SK-N-SH (cell line): Measurements from ENCODE around the gene BRMS1. TPM values are rescaled to one million over a fixed set of nuclear protein-coding genes. Genes with fewer than 3 reads are reported as not detected.

Experiments
- CTCF ChIA-PET: fragments of 300-600, 350-600 bp; formaldehyde crosslinking; extraction: SDS; loops from one replicate; lab custom pipeline; 2021; lab: Yijun Ruan, JAX
- POLR2A ChIA-PET: fragments of 350-600 bp; sonication (Branson Sonifier 250); formaldehyde crosslinking; extraction: SDS; loops from one replicate; lab custom pipeline; 2020; ENCODE audit warnings: antibody characterized with exemption, inconsistent platforms; lab: Yijun Ruan, JAX
- DNase-seq: peaks from one replicate; pipeline ENCODE4 v3.0.0; 2012
- H2AFZ ChIP-seq: fragments of 200-600 bp; sonication (generic); 2 replicates; pipeline ENCODE4 v1.8.1; 2016; ENCODE audit warnings: antibody characterized with exemption, mild to moderate bottlenecking, low read depth
- H3F3A ChIP-seq: fragments of 200-600 bp; sonication (generic); replicated peaks from 2 replicates; pipeline ENCODE3; 2016; ENCODE audit warnings: antibody characterized with exemption, mild to moderate bottlenecking; ENCODE audit not compliant: insufficient read depth
- H3K27ac ChIP-seq, 2 experiments: fragments of 200-500 bp in 1 of 2; fragments of 200-600 bp in 1 of 2; sonication (Bioruptor generic) in 1 of 2; sonication (generic), shearing (Covaris generic) in 1 of 2; 2 replicates each; pipeline versions ENCODE4 v1.5.1 to v1.6.1; 2014 to 2016; ENCODE audit warnings: low read depth in 2 of 2, inconsistent platforms in 1 of 2, low read length in 1 of 2, mild to moderate bottlenecking in 1 of 2, mixed read lengths in 1 of 2
- H3K27me3 ChIP-seq: fragments of 200-600 bp; sonication (generic), shearing (Covaris generic); 2 replicates; pipeline ENCODE4 v1.6.1; 2016; ENCODE audit warnings: mixed run types; ENCODE audit not compliant: insufficient read depth
- H3K36me3 ChIP-seq, 2 experiments: fragments of 200-500 bp in 1 of 2; fragments of 200-600 bp in 1 of 2; sonication (Bioruptor generic) in 1 of 2; sonication (generic) in 1 of 2; replicated peaks in 1 of 2; 2 replicates each; pipeline versions ENCODE3 to v1.5.1; 2014 to 2016; ENCODE audit warnings: low read length in 1 of 2, mild to moderate bottlenecking in 1 of 2; ENCODE audit not compliant: insufficient read depth in 2 of 2, control insufficient read depth in 1 of 2
- H3K4me1 ChIP-seq, 2 experiments: fragments of 200-500 bp in 1 of 2; fragments of 200-600 bp in 1 of 2; sonication (Bioruptor generic) in 1 of 2; sonication (generic), shearing (Covaris generic) in 1 of 2; 2 replicates each; pipeline versions ENCODE4 v1.5.1 to v1.6.1; 2014 to 2016; ENCODE audit warnings: low read depth in 1 of 2, low read length in 1 of 2, mixed run types in 1 of 2; ENCODE audit not compliant: insufficient read depth in 2 of 2, control insufficient read depth in 1 of 2
- H3K4me2 ChIP-seq: fragments of 200-600 bp; sonication (generic), shearing (Covaris generic); 2 replicates; pipeline ENCODE4 v1.6.1; 2017; ENCODE audit warnings: mixed run types
- H3K4me3 ChIP-seq, 2 experiments: fragments of 200-500 bp in 1 of 2; fragments of 200-600 bp in 1 of 2; sonication (Bioruptor generic) in 1 of 2; sonication (generic), shearing (Covaris generic) in 1 of 2; 2 replicates each; pipeline versions ENCODE4 v1.5.1 to v1.8.1; 2014 to 2016; ENCODE audit warnings: low read depth in 2 of 2, inconsistent platforms in 1 of 2, low read length in 1 of 2, mild to moderate bottlenecking in 1 of 2, mixed read lengths in 1 of 2, moderate library complexity in 1 of 2
- H3K79me2 ChIP-seq: fragments of 200-600 bp; sonication (generic); 2 replicates; pipeline ENCODE4 v1.8.1; 2017; ENCODE audit warnings: mild to moderate bottlenecking; ENCODE audit not compliant: insufficient read depth
- H3K9ac ChIP-seq: fragments of 200-600 bp; sonication (generic); 2 replicates; pipeline ENCODE4 v1.6.1; 2017; ENCODE audit warnings: mixed run types
- H3K9me2 ChIP-seq: fragments of 200-600 bp; sonication (generic); 2 replicates; pipeline ENCODE4 v1.6.1; 2017; ENCODE audit warnings: mixed run types
- H3K9me3 ChIP-seq: fragments of 200-600 bp; sonication (generic); 2 replicates; pipeline ENCODE4 v1.6.1; 2017; ENCODE audit warnings: mixed run types, mild to moderate bottlenecking, moderate library complexity
- H4K20me1 ChIP-seq: fragments of 200-600 bp; sonication (generic); 2 replicates; pipeline ENCODE4 v1.6.1; 2017; ENCODE audit warnings: mild to moderate bottlenecking, mixed run types; ENCODE audit not compliant: insufficient read depth
- EZH2phosphoT487 ChIP-seq: fragments of 200-600 bp; sonication (generic); IDR thresholded peaks from 2 replicates; pipeline ENCODE4 v1.6.1; 2017; ENCODE audit warnings: low read depth, mixed run types, mild to moderate bottlenecking, antibody characterized with exemption, moderate library complexity, borderline replicate concordance
- GATA2 ChIP-seq: sonication (generic); formaldehyde crosslinking; IDR thresholded peaks from 2 replicates; pipeline ENCODE4 v1.5.0; 2020; ENCODE audit warnings: mild to moderate bottlenecking, missing genetic modification reagents
- MAX ChIP-seq: IDR thresholded peaks from 2 replicates; pipeline ENCODE4 v1.4.0; 2012; ENCODE audit warnings: low read depth
- MXI1 ChIP-seq: IDR thresholded peaks from 2 replicates; pipeline ENCODE4 v1.6.1; 2012; ENCODE audit warnings: mild to moderate bottlenecking, low read depth, low read length, improper control_type of control experiment
- POLR2AphosphoS5 ChIP-seq: IDR thresholded peaks from 2 replicates; pipeline ENCODE4 v1.6.1; 2012; ENCODE audit warnings: low read depth, low read length
- RAD21 ChIP-seq: IDR thresholded peaks from 2 replicates; pipeline ENCODE4 v1.6.1; 2012; ENCODE audit warnings: mild to moderate bottlenecking, low read length
- RCOR1 ChIP-seq: fragments of 150-350 bp; IDR thresholded peaks from 2 replicates; pipeline ENCODE4 v1.6.1; 2017; ENCODE audit warnings: antibody characterized with exemption, low read length
- REST ChIP-seq: IDR thresholded peaks from 2 replicates; pipeline ENCODE4 v1.6.1; 2012; ENCODE audit warnings: mild to moderate bottlenecking, low read depth, low read length, moderate library complexity
- RFX5 ChIP-seq: IDR thresholded peaks from 2 replicates; pipeline ENCODE4 v1.6.1; 2012; ENCODE audit warnings: mild to moderate bottlenecking, improper control_type of control experiment, low read length
- RXRA ChIP-seq: IDR thresholded peaks from 2 replicates; pipeline ENCODE4 v1.4.0; 2012; ENCODE audit warnings: low read depth, mild to moderate bottlenecking, borderline replicate concordance
- SIN3A ChIP-seq: IDR thresholded peaks from 2 replicates; pipeline ENCODE4 v1.6.1; 2012; ENCODE audit warnings: low read depth, mild to moderate bottlenecking, low read length, moderate library complexity, borderline replicate concordance
- USF1 ChIP-seq: IDR thresholded peaks from 2 replicates; pipeline ENCODE4 v1.4.0; 2012; ENCODE audit warnings: low read depth, borderline replicate concordance
- USF2 ChIP-seq: fragments of 150-350 bp; IDR thresholded peaks from 2 replicates; pipeline ENCODE4 v1.6.1; 2017; ENCODE audit warnings: antibody characterized with exemption, low read length, low read depth, borderline replicate concordance
- ZBTB33 ChIP-seq: IDR thresholded peaks from 2 replicates; pipeline ENCODE4 v1.4.0; 2012; ENCODE audit warnings: low read depth, borderline replicate concordance
- WGBS: methylation state at CpG from one replicate; pipeline ENCODE4 v1.1.6; 2017; ENCODE audit warnings: low lambda C conversion rate; 5-methylcytosine and 5-hydroxymethylcytosine counted together
- polyA plus RNA-seq, 3 experiments: library from polyadenylated mRNA; depleted of rRNA; stranded (reverse); fragments of >200 nt; gene quantifications; 2 replicates each; pipeline ENCODE4 v1.2.3, GENCODE V29; 2012

BRMS1 gene
- polyA plus RNA-seq, 1 of the 3 experiments (the other 2 are of a cell fraction): 70.0 TPM

GRCh38 chr11:66332371-66333219, 12.3 kb downstream of the BRMS1 start:
- no peak overlapping the region for H3K4me3 ChIP-seq
- no peaks in the 10 kb centered on the region for H3K9me2 ChIP-seq
- peaks cover 17% of the 10 kb centered on the region for H3K79me2 ChIP-seq
- H3K4me1 ChIP-seq: peaks cover 30 to 41% of the 10 kb centered on the region in 2 experiments
- no peak overlapping the region for H2AFZ ChIP-seq
- peaks cover 8 to 25% of the 10 kb centered on the region in 2 experiments for H3K36me3 ChIP-seq
- no peak overlapping the region for H3K9ac ChIP-seq
- POLR2A ChIA-PET: no interaction called here
- CTCF ChIA-PET: interaction anchor here (0.9 to 8.8 kb wide), 6 partner anchors 12 to 110 kb away, joined by 3 to 280 read pairs (median 4); partner anchors contain the start of genes B4GAT1, BRMS1 and CD248
- no peaks in the 10 kb centered on the region; the same call in 1 of the 2 replicates for H4K20me1 ChIP-seq
- H3K27me3 ChIP-seq: no peaks in the 10 kb centered on the region
- peak; percentile 12 for DNase-seq
- TF ChIP-seq RCOR1: no peak
- TF ChIP-seq MXI1: no peak
- H3K27ac ChIP-seq: no peak overlapping the region
- no peak overlapping the region for H3K4me2 ChIP-seq
- H3F3A ChIP-seq: peaks cover 18% of the 10 kb centered on the region
- 85% methylated on average over 18 of the region's 18 CpGs for WGBS
- H3K9me3 ChIP-seq: no peaks in the 10 kb centered on the region

GRCh38 chr11:66331542-66332370, 13.1 kb downstream of the BRMS1 start:
- Histone ChIP-seq H3K27ac (no peak overlapping the region), H3K9me2 (no peaks in the 10 kb centered on the region), H3K79me2 (peaks cover 17% of the 10 kb centered on the region), H3K4me1 (peaks cover 30 to 41% of the 10 kb centered on the region in 2 experiments), H3K9me3 (no peaks in the 10 kb centered on the region), H3K27me3 (no peaks in the 10 kb centered on the region), H3K9ac (no peak overlapping the region), H2AFZ (no peak overlapping the region), H3K36me3 (peaks cover 8 to 25% of the 10 kb centered on the region in 2 experiments), H3F3A (peaks cover 9% of the 10 kb centered on the region), H3K4me2 (no peak overlapping the region), H4K20me1 (no peaks in the 10 kb centered on the region; the same call in 1 of the 2 replicates), H3K4me3 (no peak overlapping the region)
- CTCF ChIA-PET: interaction anchor here (0.9 to 8.8 kb wide), 5 partner anchors 13 to 109 kb away, joined by 3 to 280 read pairs (median 6); partner anchors contain the start of genes B4GAT1, BRMS1 and CD248
- peak; percentile 12 for DNase-seq
- POLR2A ChIA-PET: interaction anchor here (1.1 kb wide), 1 partner anchor 15 kb away, joined by 3 read pairs; the partner anchor contains the start of gene CD248
- 87% methylated on average over 9 of the region's 12 CpGs for WGBS
- TF ChIP-seq RCOR1 (no peak), ZBTB33 (no peak), USF1 (no peak), RFX5 (no peak), POLR2AphosphoS5 (no peak), REST (no peak), EZH2phosphoT487 (no peak), RAD21 (no peak), RXRA (no peak), MAX (no peak), USF2 (no peak), MXI1 (no peak), GATA2 (CRISPR knock-in tag) (no peak), SIN3A (no peak)
